Transverse colon (tissue), 4 donors: ENCODE data around the gene SPIN2A. TPM values are rescaled to one million over a fixed set of nuclear protein-coding genes. Genes with fewer than 3 reads are reported as not detected.
"Not testable (repeated sequence)": the region's sequence is repeated elsewhere in the genome, so short reads cannot be mapped to it uniquely, and the experiment has no call there.

Experiments used
- DNase-seq: peaks from one replicate; pipeline ENCODE4 v3.0.0-alpha.2; 2019
- H3K27ac ChIP-seq, 4 donors: fragments of 200-600 bp; sonication (generic); 2 replicates each; pipeline ENCODE4 v1.5.1; 2016 to 2018; ENCODE audit warnings: inconsistent platforms in 4 of 4
- H3K27me3 ChIP-seq: fragments of 200-600 bp; sonication (generic); 2 replicates; pipeline ENCODE4 v1.5.1; 2017; ENCODE audit warnings: inconsistent platforms
- H3K36me3 ChIP-seq, 4 donors: fragments of 200-600 bp; sonication (generic); 2 replicates each; pipeline ENCODE4 v1.5.1; 2017 to 2019; ENCODE audit warnings: inconsistent platforms in 4 of 4
- H3K4me1 ChIP-seq, 4 donors: fragments of 200-600 bp; sonication (generic); 2 replicates each; pipeline ENCODE4 v1.5.1; 2017 to 2020; ENCODE audit warnings: inconsistent platforms in 4 of 4
- H3K4me3 ChIP-seq, 4 donors: fragments of 200-600 bp; sonication (generic); 1 replicate in 1 of 4; 2 replicates in 3 of 4; pipeline versions ENCODE4 v1.5.1 to v1.6.1; 2017 to 2019; ENCODE audit warnings: inconsistent platforms in 4 of 4
- H3K9me3 ChIP-seq, 2 donors: fragments of 200-600 bp; sonication (generic); 2 replicates each; pipeline ENCODE4 v1.5.1; 2017 to 2019; ENCODE audit warnings: inconsistent platforms in 2 of 2
- EP300 ChIP-seq: sonication (generic); formaldehyde crosslinking; IDR thresholded peaks from one replicate; pipeline ENCODE4 v1.6.1; 2017; ENCODE audit warnings: antibody characterized with exemption, low read depth
- POLR2A ChIP-seq: fragments of 450-650 bp; IDR thresholded peaks from one replicate; pipeline ENCODE4 v1.6.1; 2016; ENCODE audit warnings: antibody characterized with exemption, mild to moderate bottlenecking, moderate library complexity
- POLR2AphosphoS5 ChIP-seq, 3 donors: sonication (generic); formaldehyde crosslinking; IDR thresholded peaks; one replicate each; pipeline ENCODE4 v1.6.1; 2016; ENCODE audit warnings: antibody characterized with exemption in 3 of 3
- WGBS, 2 donors: methylation state at CpG; one replicate each; pipeline ENCODE4 v1.1.5; 2018; ENCODE audit warnings: low coverage in 1 of 2; 5-methylcytosine and 5-hydroxymethylcytosine counted together
- in situ Hi-C, 4 donors: fragments of 200-750 bp; cut with MboI; loops; one replicate each; pipeline versions ENCODE4 v1.15.0 to v1.15.1; 2017; ENCODE audit warnings: low sequenced_read_pairs in 3 of 4, low pct_ligation_motif_present in 1 of 4, low pct_unique_long_range_greater_than_20kb in 1 of 4
- intact Hi-C: fragments of 100-400 bp; cut with DNase I; formaldehyde crosslinking; loops from one replicate; pipeline ENCODE4 v1.15.1; 2023; ENCODE audit warnings: low total_unique reads
- total RNA-seq, 4 donors: library from RNA; depleted of rRNA; stranded (reverse); fragments of >200 nt; gene quantifications; one replicate each; pipeline ENCODE4 v1.1.0, GENCODE V29; 2016
- TF ChIP-seq, protein P1 (sequence below), 5 experiments: fragments of 200-600 bp in 3 of 5; fragments of 450-650 bp in 2 of 5; sonication (generic) in 3 of 5; IDR thresholded peaks; 1 replicate in 2 of 5; 2 replicates in 3 of 5; pipeline ENCODE4 v1.5.1; 2016 to 2017; ENCODE audit warnings: antibody characterized with exemption in 5 of 5, inconsistent platforms in 3 of 5, mild to moderate bottlenecking in 2 of 5, moderate library complexity in 1 of 5

Gene SPIN2A
- total RNA-seq, 4 donors from 2014 or later, result 0.64 to 15.7 (median 1.2) TPM; not detected in 1

DNA sequence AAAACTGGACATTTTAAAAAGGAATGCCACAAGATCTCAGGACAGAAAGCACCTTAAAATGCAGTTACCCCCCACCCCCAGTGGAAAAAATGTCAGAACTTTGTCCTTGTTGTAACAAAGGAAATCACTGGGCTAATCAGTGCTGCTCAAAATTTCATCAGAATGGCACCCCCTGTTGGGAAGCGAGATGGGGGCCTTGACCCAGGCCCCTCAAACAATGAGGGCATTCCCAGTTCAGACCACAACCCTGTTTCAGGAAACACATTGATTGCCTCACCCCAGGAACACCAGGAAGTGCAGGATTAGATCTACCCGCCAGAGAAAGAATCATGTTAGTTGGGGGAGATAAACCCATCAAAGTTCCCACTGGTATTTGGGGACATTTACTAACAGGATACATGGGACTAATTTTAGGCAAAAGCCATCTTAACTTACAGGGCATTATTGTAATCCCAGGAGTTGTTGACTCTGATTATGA lies 32.2 kb downstream of the SPIN2A start:
- H3K36me3 ChIP-seq, result no peaks in the 10 kb centered on the region
- H3K4me3 ChIP-seq, result no peak overlapping the region
- no peak overlapping the region for H3K27ac ChIP-seq
- H3K27me3 ChIP-seq, result no peaks in the 10 kb centered on the region
- H3K9me3 ChIP-seq, result no peaks in the 10 kb centered on the region
- WGBS, 2 donors, result 56% methylated on average over 2 of the region's 2 CpGs; no CpG with 5 or more reads in 1 of the 2 donors
- TF ChIP-seq EP300 (no peak), POLR2A (no peak), POLR2AphosphoS5 (IDR thresholded peaks at IDR 0.05) (no peak)
- TF ChIP-seq, protein P1, sequence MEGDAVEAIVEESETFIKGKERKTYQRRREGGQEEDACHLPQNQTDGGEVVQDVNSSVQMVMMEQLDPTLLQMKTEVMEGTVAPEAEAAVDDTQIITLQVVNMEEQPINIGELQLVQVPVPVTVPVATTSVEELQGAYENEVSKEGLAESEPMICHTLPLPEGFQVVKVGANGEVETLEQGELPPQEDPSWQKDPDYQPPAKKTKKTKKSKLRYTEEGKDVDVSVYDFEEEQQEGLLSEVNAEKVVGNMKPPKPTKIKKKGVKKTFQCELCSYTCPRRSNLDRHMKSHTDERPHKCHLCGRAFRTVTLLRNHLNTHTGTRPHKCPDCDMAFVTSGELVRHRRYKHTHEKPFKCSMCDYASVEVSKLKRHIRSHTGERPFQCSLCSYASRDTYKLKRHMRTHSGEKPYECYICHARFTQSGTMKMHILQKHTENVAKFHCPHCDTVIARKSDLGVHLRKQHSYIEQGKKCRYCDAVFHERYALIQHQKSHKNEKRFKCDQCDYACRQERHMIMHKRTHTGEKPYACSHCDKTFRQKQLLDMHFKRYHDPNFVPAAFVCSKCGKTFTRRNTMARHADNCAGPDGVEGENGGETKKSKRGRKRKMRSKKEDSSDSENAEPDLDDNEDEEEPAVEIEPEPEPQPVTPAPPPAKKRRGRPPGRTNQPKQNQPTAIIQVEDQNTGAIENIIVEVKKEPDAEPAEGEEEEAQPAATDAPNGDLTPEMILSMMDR (IDR thresholded peaks at IDR 0.05), result no peak
- intact Hi-C loops (no loop called here), in situ Hi-C loops (no loop called here)
- no peaks in the 10 kb centered on the region for H3K4me1 ChIP-seq
- no peak for DNase-seq

DNA sequence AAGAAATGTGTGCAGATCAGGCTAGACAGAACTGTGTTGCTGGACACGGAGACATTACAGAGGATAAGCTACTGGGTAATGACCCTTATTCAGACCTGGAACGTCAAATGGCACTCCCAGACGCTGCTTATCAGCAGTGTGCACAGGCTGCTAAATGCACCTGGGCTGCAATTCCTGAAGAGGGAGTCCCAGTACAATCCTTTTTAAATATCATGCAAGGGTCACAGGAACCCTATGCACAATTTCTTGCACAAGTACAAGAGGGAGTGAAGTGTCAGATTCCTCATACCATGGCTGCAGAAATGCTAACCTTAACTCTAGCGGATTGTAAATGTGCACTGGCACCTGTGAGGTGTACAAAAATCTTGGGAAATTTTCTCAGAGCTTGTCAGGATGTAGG lies 32.8 kb downstream of the SPIN2A start:
- WGBS, 2 donors, result 58% methylated on average over 4 of the region's 4 CpGs; no CpG with 5 or more reads in 1 of the 2 donors
- H3K9me3 ChIP-seq, result no peaks in the 10 kb centered on the region
- H3K27me3 ChIP-seq, result no peaks in the 10 kb centered on the region
- H3K36me3 ChIP-seq, result no peaks in the 10 kb centered on the region
- in situ Hi-C loops (no loop called here), intact Hi-C loops (no loop called here)
- no peak overlapping the region for H3K4me3 ChIP-seq
- H3K27ac ChIP-seq, result no peak overlapping the region
- no peaks in the 10 kb centered on the region for H3K4me1 ChIP-seq
- no peak for TF ChIP-seq POLR2A
- TF ChIP-seq, protein P1 (IDR thresholded peaks at IDR 0.05), result peak in 2 of 5 experiments; percentile 10 to 40
- no peak for TF ChIP-seq EP300
- peak; percentile 15 for DNase-seq

DNA sequence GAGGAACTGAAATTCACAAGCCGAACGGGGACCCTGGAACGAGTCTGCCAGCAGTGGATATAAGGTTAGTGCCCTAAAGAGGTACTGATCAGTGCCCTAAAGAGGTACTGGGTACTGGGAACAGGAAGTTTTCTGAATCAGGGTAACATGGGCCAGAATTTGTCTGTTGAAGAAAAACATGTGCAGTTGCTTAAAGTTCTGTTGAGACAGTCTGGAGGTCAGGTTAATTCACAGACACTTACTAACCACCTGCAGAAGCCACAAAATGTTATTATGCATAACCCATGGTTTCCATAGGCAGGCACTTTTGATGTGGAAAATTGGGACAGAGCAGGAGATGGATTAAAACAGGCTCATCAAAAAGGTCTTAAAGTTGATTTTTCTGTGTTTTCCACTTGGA lies 33.7 kb downstream of the SPIN2A start:
- in situ Hi-C loops, result no loop called here
- H3K27me3 ChIP-seq, result no peaks in the 10 kb centered on the region
- H3K36me3 ChIP-seq, result no peaks in the 10 kb centered on the region
- H3K4me3 ChIP-seq, result no peak overlapping the region
- H3K27ac ChIP-seq, result no peak overlapping the region
- 84% methylated on average over 3 of the region's 3 CpGs; no CpG with 5 or more reads in 1 of the 2 donors for WGBS, 2 donors
- no peak for DNase-seq
- no peaks in the 10 kb centered on the region for H3K4me1 ChIP-seq
- TF ChIP-seq, protein P1 (IDR thresholded peaks at IDR 0.05), result no peak
- TF ChIP-seq EP300, result no peak
- TF ChIP-seq POLR2A, result no peak
- no peak for TF ChIP-seq POLR2AphosphoS5 (IDR thresholded peaks at IDR 0.05)
- H3K9me3 ChIP-seq, result no peaks in the 10 kb centered on the region
- intact Hi-C loops, result no loop called here

DNA sequence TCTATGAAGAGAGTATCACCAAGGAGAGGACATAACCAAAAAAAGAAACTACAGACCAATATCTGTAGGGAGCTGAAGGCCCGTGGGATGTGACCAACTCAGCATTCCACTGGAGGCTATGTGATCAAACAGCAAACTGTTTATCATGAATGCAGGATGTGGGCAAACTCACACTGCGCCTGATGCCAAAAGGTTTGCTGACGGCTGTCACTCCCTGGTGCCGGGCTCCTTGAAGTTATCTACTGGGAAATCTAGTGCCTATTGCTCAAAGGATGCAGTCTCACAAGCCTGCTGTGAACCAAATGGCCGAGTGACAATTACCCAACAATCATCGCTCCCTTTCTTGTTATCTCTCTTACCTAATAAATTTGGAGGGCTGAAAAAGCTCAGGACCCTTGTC lies 34.3 kb downstream of the SPIN2A start:
- 81% methylated on average over 6 of the region's 6 CpGs; no CpG with 5 or more reads in 1 of the 2 donors for WGBS, 2 donors
- H3K36me3 ChIP-seq, H3K4me3 ChIP-seq, intact Hi-C loops, H3K9me3 ChIP-seq, in situ Hi-C loops, H3K4me1 ChIP-seq, H3K27me3 ChIP-seq, H3K27ac ChIP-seq, DNase-seq: not testable (repeated sequence)

Other genes starting within 250 kb of the SPIN2A start
- 10 to 100 TPM in 2 of 4 donors, 1 to 10 TPM in 2; 3.8 to 12.7 (median 10.3) TPM for gene SPIN3, start 141.9 kb downstream of the SPIN2A start, total RNA-seq
- gene SPIN2B, start 15.8 kb downstream of the SPIN2A start, total RNA-seq, result 10 to 100 TPM in 2 of 4 donors, 1 to 10 TPM in 1, not detected in 1; 8.6 to 19.8 (median 19.7) TPM
- 10 to 100 TPM in 3 of 4 donors, not detected in 1; 12.0 to 16.2 (median 14.5) TPM for gene FAAH2, start 149.3 kb upstream of the SPIN2A start, total RNA-seq